Stimulated activated CD4-positive, alpha-beta T cell treated with anti-CD3 and anti-CD28 coated beads, TNF-alpha, amount 100 ng/mL, for 4 hours (primary cell): Measurements from ENCODE around the gene CDH23.

Experiments
- DNase-seq, 3 experiments: peaks; one replicate each; pipeline ENCODE4 v3.0.0-alpha.2; 2020; ENCODE audit warnings: low read depth in 3 of 3

Gene CDH23

DNA sequence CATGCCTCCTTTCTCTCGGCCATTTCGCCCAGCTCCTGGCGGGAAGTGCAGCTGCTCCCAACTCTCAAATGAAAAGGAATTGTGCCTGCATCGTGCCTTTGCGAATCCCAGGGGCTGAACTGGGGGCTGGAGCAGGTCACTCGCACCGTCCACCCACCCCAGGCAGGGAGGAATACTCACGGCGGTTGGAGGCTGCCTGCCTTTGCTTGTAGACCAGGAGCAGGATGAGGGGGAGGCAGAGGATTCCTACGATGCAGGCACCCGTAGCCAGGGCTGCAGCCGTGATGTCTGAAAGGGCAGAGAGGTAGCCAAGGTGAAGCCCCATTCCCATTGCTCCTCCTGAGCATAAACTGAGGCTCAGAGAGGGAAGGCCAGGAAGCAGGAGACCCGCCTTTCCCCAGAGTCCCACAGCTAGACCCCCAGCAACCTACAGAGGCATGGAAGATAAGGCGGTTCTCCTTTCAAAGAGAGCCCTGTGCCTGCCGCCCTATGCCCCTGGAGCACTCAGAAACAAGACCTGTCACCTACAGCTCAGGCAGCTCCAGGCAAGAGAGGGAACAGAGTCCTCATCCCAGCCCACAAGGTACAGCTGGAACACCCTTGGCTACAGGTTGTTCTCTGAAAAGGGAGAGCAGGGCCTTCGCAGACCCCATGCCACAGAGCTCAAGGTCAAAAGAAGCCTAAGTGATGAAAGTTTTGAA lies 358.6 kb downstream of the CDH23 start:
- no peak for DNase-seq

DNA sequence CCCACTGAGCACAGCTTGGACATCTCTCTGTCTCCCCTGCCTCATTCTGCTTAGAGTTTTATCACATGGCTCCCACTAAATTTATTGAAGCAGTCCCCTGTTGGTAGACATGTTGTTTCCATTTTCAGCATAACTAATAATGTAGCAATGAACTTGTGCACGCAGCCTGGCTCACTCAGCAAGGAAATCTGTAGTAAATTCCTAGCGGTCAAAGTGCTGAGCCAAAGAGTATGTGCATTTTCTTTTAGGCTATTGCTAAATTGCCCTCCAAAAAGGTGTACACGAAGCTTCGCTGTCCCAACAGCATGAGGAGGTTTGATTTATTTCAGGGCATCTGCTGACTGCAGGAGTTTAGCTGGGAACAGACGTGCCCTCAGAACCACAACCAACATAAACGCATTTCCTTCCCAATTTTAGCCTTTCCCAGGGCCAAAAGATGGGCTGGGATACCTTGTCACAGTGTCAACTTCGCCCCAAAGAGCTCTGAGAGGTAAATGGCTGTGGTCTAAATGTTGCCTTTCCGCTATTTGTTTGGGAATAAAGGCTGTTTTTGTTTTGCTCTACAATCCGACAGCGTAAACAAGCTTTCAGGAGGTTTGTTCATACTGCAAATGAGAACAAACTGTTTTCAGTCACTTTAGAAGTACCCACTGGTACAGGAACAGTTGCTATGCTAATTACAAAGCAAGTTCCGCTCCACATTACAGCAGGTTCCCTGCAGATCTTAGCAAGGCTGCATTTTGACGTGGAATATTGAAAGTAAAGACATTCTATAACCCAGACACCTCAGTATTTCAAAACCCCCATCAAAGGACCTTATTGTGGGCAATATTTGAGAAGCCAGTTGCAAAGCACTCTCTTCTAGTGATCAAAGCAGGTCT lies 359.8 kb downstream of the CDH23 start:
- no peak for DNase-seq

DNA sequence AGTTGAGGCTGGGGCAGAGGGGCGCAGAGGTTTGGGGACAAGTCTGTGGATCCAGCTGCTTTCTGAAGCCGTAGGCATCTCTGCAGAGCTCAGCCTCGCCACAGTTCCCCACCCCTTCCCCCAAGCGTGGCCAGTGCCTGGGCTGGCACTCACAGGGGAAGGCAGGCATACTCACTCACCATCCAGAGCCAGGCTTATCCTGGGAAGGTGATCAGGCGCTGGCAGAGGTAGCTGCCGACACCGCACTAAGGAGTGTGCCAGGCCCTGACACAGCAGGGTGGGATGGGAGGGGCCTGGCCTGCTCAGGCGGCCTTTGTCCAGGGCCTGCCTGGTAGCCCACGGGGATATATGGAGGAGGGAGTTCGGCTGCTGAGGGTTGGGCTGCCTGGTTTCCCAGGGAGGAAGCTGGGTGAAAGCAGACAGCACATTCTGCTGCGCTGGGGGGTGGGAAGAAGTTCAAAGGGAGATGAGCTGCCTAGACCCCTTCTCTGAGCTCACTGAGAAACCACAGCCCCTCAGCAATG lies 360.7 kb downstream of the CDH23 start:
- no peak for DNase-seq

DNA sequence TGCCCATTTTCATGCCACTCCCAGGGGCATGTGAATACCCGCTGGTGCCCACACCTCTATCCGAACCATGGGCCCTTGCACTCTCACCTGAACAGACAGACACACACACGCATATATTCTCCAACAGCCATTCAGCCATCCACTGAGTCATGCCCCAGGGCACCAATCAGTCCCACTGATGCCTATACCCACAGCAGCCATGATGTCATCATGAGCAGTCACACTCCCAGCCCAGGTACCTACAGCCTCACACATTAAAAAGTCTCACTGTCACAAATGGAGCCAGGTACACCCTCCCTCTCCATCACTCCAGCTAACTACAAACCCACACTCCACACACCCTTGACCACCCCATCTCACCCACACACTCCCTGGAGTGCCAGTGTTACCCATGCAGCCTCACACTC lies 364.4 kb downstream of the CDH23 start:
- DNase-seq = peak in 2 of 3 experiments; percentile 48 to 56

DNA sequence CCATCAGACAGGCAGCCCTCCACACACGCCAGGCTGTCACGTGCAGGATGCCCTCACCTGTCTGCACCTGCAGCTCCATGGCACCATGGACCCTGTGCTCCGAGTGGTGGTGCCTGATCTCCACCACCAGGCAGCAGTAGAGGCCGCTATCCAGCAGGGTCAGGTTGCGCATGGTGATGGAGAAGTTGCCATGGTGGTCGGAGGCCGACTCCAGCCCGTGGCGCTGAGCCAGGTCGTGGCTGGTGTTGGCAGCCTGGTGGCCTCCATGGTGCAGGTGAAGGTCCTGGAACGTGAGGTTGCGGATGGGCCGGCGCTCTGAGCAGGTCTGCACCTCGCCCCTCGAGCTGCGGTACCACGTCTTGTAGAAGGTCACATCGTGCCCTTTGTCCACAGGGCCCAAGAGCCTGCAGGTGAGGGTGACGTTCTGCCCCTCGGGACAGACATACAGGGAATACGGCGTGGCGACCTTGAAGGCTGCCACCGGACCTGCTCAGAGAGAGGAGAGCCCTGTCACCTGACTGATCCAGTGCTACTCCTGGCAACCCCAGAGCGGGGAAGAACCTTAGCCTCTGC lies 364.9 kb downstream of the CDH23 start:
- DNase-seq = no peak

DNA sequence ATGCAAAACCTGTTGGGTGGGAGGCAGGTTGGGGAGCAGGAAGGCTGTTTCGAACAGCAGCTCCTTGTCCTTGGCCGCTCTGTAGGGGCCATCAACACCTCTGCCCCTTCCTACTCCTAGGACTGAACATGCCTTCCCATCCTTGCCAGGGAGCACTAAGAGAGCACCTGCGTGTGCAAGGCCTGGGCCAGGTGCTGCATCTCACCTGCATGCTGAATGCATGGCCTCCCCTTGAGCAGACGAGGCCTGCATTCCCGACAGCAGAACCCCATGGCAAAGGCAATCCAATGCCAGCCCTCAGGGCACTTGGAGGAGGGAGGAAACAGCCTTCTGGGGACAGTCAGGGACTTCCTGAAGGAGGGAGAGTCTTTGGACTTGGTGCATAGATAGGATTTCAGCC lies 365.6 kb downstream of the CDH23 start:
- DNase-seq = no peak

DNA sequence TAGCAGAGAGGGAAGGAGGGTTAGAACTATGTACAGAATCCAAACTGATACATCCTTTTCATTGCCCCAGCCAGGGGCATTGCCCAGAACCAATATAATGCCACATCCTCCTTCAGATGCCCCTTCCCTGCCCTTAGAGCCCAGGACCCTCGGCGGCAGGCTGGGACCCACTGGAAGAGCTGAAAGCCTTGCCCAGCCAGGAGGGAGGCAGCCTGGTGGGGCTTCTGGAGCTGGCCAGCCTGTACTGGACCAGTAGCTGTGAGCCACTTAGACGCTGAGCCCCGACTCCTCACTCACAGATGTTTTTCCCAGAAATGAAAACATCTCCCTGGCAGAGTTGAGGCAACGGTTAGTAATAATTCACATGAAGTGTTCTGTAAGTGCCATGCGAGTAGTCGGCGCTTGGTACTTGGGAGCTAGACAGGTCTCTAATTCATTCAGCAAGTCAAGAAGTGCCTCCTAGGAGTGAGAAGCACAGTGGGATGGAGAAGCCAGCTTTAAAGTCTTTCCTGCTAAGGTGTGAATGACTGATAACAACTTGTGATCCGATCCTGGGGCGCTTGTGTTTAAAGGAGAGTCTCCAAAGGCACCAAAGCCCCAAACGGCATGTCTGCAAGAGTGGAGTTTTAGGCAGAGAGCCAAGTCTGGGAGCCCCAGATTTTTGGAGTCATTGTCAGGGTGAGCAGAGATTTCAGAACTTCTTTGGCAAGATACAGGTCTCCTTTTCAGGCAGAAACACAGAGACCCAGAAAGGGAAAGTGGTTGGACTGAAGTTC lies 366.8 kb downstream of the CDH23 start:
- no peak for DNase-seq

DNA sequence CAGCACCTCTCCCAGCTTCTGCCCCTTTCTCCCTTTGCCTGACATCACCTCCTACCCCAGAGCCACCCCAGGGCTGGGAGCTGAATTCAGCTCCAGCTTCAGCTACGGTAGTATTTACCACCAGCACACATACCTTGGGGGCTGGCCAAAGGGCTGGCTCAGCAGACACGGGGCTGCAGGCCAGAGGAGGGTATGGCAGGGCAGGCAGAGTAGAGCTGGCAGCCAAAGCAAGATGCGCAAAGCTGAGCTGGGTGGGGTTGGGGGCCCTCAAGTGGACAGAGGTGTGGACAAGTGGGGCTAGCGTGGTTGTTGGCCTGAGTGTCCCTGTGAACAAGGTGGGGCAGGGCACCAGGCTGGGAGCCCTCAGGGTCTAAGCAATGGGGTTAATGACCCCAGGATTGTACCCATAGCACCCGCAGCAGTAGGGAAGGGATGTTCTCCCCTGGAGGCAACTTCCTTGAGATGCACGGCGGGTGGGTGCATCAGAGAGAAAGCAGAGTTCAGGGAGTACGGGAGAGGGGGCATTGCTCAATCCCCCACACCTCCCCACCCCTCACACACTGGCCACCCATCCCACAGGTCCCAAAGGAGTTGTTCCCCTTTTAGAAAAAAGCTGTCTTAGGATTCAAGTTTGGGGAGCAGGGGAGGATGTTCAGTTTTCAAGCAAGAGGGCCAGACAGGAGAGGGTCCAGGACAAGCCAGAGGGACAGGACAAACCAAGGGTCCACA lies 368.6 kb downstream of the CDH23 start:
- no peak for DNase-seq

DNA sequence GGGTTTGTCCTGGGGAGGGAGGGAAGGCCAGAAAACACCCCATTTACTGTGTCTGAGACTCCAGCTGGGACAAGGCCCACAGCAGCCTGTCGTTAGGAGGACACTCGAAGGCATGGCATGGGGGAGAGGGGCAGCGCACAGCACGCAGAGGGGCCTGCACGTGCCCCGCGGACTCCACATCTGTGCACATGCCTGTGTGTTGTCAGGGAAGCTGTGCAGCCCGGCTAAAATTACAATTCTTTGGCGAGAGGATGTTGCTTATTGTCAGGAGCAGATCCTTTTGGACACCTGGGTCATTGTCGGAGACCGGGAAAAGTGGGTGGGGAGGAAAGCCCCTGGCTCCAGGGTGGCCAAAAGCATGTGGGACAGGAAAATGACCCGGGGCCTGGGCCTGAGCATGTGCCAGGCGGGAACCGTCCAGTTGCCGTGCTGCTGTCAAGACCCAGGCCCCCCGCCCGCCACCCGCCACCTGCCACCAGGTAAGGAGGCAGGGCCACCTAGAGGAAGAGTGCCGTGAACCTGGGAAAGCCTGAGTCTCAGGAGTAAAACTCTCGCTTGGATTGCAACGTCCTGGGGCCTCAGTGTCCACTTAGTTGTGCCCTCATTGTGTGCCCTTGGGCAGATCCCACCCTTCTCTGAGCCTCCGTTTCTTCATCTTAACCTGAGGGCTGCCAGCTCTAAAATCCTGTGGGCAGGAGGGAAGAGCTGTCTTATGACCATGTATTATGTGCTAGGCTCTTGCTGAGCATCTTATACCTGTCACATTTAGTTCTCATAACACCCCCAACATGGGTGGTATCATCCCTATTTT lies 369.4 kb downstream of the CDH23 start:
- no peak for DNase-seq

DNA sequence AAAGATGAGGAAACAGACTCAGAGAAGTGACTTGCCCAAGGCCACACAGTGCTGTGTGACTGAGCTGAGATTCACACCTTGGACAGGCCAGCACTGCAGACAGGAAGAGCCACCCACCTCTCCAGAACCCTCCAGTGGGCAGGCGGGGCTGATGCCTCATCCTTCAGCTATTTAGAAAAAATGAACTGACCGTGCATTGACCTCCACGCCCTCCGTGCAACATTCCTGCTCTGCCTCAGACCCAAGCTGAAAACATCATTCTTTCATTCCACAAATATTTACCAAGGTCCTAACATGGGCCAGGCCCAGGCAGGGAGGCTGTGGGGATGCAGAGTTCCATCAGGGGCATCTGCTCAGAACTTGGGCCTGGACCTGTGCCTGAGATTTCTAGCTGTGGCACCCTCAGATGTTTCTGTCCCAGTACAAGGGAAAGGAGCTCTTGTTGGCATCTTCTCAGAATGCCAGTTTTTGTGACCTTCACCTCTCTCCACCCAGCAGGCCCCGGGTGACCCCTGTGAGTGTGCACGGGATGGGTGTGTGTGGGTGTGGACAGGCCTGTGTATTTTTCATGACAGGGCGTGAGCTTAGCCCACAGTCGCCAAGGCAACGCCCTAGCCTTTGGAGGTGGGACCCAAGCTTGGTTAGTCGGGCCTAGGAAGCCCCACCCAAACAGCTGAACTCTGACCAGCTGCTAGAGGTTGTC lies 370.1 kb downstream of the CDH23 start:
- no peak for DNase-seq

DNA sequence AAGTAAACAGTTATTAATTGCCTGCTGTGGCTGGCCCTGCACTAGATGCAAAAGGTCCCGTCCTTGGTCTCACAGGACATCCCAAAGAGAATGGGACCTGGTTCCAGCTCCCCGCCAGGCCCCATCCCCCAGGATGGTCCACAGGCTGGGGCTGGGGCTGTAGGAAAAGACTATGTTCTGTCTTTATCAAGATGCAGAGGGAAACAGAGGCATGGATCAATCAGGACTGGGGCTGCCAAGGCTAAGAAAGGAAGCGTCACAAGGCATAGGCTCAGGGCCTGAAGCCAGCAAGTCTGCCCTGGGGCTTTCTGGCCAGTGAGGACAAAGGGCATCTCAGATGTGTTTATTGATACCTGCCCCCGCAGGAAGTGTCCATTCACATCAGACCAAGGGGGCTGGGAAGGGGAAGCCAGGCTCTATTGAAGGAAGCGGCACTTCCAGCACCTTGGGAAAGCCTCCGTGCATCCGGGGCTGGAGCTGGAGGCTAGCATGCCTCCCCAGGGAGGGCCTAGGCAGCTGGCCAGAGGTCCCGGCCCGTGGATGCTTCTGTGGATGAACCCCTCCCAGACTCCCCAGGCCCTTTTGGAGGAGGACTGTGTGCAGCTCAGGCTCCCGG lies 370.8 kb downstream of the CDH23 start:
- no peak for DNase-seq

DNA sequence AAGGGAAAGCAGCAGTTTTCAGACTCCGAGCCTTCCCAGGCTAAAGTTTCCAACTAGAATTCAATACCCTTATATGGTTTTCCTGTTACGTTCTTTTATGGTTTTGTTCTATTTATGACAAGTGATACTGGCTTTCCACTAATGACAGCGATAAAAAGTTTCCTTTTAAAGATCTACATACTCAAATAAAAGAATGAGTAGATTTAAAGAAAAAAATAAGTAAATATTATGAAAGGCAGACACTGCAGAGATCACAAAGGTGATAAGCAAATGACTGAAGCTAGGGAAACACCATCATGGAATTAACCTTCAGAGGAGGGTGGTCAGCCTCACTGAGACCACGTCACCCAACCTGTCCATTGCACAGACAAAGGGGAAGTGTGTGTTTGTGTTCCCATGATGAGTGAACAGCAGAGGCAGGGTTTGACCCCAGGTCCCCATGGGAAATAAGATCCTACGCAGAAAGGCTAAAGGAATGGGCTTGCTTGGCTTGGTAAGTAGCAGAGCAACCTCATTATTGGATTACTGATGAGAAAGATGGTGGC lies 372.6 kb downstream of the CDH23 start:
- no peak for DNase-seq

DNA sequence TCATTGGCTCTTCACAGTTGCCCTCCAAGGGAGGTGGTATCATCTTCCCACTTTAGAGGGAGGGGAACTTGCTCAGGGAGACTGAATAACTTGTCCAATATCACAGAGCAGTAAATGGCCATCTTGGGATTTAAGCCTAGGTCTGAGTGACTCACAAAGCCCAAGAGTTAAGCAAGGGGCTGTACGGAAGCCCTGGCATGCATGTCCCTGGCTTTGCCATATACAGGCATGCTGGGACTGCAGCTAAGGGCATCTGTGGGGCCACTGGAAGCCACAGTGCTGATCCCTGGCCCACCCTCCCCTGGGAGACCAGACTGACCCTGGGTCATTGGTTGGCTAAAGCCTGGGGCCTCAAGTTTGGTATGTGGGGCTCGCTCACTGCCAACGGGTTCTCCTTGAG lies 373.5 kb downstream of the CDH23 start:
- no peak for DNase-seq

DNA sequence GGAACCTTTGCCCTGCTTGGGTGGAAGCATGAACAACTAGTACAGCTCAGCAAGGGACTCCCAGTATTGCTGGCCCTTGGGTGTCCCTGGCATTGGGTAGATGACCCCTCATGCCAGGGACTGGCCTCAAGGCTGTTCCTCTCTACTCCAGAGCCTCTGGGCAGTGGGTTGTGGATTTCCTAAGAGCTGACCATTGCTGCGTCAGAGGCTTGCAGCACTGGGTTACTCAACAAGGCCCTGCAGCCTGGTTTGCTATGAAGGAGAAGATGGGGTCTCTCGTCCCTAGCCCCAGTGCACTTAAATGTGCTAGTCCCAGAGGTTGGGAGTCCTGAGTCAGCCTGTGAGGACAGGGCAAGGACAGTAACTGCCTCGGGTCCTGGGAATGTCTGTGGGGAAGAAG lies 374.1 kb downstream of the CDH23 start:
- no peak for DNase-seq

DNA sequence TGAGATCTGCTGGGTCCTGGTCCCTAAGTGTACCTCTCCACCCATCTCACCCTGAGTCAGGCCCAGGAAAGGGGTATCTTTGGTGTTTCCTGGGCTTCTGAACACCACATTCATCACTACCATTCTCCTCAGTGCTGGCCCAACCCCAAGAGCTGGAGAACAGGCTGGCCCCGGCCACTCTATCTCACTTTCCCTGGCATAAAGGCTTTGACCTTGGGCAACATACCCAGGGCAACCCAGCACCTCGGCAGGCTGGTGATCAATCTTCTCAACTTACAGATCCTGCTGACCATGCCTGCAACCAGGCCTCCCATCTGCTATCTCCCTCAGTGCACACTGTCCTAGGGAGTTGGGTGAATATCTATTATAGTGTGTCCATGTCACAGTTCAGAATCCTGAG lies 374.5 kb downstream of the CDH23 start:
- no peak for DNase-seq

DNA sequence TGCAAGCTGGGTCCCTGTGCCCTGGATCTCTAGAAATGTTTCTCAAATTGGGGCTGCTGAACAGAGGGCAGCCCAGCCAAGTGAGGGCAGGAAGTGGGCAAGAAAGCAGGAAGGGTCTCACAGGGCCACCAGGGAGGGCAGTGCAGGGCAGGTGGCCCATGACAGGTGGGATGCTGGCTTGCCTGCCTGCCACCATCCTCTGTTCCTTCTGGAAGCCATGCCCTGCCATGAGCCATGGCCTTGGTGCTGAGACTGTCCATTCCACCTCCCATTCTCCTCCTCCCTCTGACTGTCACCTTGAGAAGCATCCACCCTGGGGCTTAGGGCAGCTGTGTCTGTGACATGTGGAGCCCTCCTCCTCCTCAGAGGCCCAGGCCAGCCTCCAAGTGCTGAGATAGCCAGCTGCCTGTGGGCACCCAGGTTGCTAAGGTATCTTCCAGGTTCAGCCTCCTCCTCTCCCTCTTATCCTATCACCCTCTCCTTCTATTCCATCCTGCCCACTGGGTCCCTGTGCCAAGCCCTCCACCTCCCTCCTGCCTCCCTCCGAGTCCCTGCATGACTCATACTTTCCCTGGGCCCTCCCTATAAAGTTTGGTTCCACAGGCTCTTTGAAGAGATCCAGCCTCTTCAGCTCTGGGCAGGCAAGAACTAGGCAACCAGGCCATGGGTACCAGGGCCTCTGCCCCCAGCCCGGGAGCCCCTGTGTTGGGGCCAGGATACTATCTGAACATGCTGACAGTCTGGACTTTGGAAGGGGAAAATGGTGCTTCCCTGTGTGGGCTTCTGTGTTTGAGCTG lies 375.3 kb downstream of the CDH23 start:
- peak in 2 of 3 experiments; percentile 47 to 62 for DNase-seq

DNA sequence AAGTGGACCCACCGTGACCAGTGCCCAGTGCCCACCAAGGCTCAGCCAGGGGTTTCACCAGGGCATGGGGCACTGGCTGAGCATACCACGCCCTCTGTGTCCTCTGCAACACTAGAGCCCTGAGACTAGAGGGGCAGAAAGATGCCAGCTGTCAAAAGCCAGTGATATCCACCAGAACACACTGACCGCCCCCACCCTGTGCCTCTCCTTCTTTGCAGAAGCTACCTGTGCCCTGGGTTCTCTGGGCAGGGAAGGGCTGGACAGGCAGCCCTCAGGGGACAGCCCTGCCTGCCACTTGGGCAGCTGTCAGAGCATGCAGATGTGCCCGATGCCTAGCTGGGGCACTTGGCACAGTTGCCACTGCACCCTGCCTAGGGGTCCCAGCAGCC lies 376.1 kb downstream of the CDH23 start:
- no peak for DNase-seq
